SK-MEL-5 (cell line): Measurements from ENCODE around the gene ENO3. TPM values are rescaled to one million over a fixed set of nuclear protein-coding genes. Genes with fewer than 3 reads are reported as not detected.
A peak's percentile ranks its signal among the peaks of the same experiment; 100 is the strongest.

Experiments
- DNase-seq: peaks from one replicate; pipeline ENCODE4 v3.0.0-alpha.2; 2016; ENCODE audit warnings: low read depth, low spot score
- in situ Hi-C: cut with HindIII; loops from 2 replicates; pipeline ENCODE4 v1.10.0; 2016; ENCODE audit warnings: low sequenced_read_pairs, high pct_unique_total_duplicates, low pct_unique_long_range_greater_than_20kb
- total RNA-seq: library from RNA; depleted of rRNA; stranded (reverse); fragments of >200 nt; shearing (Covaris generic); gene quantifications from 2 replicates; pipeline ENCODE4 v1.2.3, GENCODE V29; 2014

The ENO3 gene
- total RNA-seq, 1 experiment from 2014 or later = 3.6 TPM

DNA sequence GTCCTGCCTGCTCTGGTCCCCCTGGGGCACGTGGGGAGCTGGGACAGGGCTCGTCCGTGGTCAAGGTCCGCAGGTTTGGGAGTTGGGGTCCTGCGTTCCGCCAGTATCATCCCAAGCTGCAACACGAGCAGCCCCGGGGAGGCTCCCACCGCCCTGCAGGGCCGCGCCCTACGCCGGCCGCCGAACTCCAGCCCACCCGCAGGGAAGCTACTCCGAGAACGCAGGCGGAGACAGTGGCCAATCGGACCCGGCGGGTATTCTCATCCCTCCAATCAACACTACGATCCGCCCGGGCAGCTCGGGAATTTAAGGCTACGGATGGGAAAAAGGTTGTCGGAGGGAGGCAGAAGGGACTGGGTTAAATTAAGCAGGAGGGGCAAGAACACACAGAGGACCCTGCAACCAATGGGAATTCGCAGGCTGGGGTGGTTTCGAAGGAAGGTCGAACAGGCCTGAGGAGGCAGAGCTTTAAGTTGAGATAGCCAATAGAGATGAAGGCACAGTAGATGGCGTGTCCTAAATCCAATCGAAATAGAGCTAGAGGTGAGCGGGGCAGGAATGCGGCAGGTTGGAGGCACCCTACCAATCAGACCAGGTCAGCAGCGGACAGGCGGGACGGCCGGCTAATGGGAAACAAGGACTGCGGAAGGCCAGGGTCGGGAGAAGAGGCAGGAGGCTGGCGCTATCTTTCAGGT lies 16.1 kb downstream of the ENO3 start:
- DNase-seq = peak; percentile 100
- in situ Hi-C loops = no loop called here

DNA sequence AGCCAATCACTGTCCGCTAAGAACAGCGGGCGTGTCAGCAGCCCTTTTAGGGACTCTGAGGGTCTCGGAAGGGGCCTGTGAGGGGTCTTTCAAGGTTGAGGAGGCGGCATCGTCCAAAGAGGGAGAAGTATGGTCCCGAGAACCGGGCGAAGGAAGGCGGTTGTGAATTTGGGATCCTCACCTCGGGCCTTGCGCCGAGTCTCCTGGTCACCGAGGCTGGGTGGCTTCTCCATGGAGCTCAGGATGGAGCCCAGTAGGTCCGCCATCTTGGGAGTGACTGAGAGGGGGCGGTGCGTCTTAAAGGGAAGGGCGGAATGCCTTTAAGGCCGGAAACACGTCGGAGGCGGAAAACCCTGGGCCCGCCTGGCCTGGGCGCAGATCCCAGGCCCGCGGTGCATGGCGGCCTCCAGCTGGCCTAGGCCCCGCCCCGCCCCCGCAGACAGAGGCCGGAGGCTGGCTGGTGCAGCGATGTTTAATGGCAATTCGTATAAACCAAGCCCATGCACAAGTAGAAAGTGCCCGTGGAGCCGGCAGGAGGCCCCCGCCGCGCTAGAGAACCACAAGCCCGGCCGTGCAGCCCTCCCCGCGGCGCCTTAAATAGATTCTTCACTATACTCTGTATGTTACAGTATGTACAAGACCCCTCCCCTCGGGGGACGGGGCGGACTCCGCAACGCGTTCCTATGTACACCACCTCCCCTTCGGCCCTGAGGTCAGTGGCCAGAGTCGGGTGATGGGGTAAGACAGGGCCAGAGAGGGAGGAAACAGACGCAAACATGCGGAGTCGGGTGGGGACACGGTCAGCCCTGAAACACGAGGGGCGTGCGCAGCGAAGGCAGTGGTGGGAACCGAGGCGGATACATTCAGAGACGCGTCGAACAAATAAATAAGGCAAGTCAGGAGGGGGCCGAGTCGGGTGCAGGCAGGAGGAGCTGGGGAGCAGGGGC lies 16.9 kb downstream of the ENO3 start, which contains the start of gene SPAG7:
Gene SPAG7 (minus strand): TSS at position 279 of the 947 bp plus-strand sequence. CDS start 13 bp downstream, at position 266.
- in situ Hi-C loops = no loop called here

DNA sequence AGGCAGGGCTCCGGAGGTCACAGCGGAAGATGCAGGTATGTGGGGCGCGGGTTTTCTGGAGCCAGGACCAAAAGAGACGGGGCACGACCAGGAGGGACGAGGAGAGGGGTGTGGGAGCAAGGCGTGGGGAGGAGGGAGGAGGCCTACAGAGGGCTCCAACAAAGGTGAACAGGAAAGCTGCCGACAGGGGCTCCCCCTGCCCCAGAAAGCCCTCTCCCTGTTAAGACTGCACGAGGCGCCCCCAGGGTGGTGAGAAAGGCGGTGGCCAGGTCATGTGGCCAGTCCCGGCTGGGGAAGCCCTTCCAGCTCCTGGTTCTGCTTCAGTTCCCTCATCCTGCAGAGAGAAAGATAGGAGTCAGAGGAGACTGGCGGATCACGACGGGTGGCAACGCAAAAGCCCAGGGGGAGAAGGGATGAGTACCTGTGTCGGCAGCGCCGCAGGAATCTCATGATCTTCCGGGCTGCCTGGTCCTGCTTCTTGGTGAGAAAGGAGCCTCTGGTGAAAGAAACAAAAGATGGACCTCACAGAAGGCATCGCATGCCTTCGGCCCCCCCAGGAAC lies 17.6 kb downstream of the ENO3 start:
- no peak for DNase-seq
- in situ Hi-C loops = no loop called here

More for the DNA sequence above, 16.9 kb downstream of the ENO3 start, which contains the start of gene SPAG7:
- DNase-seq = peak; percentile 94

DNA sequence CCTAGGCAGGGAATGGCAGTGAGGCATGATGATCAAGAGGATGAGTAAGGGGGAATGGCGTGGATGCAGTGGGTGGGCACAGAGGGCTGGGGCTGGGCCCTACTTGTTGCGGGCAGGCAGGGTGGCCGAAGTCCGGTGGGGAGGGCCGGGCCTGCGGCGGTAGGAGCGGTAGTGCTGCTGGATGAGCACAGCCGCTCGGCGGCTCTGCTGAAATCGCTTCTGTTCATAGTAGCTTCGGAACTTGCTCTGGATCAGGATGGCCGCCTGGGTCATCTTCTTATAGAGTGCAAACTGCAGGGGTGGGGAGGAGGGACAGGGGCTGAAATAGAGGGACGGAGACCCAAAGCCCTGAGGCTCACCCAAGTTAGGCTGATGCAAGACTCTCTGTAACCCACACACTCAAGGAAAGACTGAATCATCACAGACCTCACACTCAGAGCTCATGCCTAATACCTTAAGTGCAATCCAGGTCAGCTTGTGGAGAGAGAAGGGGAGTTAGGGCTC lies 18.2 kb downstream of the ENO3 start:
- in situ Hi-C loops = no loop called here
- DNase-seq = no peak

DNA sequence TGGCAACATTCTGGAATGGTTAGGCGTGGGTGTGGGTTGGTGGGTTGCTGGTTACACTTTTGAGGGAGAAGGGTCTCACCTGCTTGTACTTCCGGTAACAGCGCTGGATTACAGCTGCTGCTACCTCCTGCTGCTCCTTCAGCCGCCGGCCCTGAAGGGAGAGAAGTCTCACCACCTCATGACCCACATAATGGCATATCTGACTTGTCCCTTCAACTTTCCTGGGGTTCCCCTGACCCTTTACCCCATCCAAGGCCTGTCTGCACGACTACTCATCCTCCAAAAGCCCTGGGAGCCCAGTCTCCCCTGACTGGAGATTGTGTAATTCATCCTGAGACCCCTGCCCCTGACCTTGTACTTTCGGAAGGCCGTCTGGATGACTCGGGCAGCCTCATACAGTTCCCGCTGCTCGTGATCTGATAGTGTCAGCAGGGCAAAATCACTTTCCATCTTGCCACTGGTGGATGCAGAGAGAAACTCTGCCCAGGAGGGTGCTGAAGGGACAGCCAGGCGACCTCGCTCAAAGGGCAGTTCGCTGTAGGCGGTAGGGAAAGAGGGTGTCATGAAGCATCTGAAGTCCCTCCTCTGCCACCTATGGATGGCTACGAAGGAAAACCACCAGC lies 18.7 kb downstream of the ENO3 start:
- DNase-seq = no peak
- in situ Hi-C loops = no loop called here

DNA sequence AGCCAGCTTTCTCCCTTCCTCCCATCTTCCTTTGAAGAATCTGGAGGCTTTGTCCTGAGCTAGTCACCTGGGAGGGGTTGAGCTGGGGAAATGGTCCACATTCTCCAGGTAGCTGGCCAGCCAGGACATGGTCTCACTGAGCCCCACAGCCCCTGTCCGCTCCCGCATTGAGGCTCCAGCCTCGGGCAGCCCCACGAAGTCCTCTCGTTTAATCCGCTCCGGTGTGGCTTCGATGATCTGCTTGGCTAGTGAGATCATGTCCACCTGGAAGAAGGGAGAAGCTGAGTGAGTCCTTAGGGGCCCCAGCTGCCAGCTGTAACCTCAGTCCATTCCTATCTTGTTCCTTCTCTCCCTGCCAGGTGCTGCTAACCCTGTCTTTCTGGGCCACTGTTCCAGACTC lies 19.4 kb downstream of the ENO3 start:
- in situ Hi-C loops = no loop called here
- DNase-seq = no peak

DNA sequence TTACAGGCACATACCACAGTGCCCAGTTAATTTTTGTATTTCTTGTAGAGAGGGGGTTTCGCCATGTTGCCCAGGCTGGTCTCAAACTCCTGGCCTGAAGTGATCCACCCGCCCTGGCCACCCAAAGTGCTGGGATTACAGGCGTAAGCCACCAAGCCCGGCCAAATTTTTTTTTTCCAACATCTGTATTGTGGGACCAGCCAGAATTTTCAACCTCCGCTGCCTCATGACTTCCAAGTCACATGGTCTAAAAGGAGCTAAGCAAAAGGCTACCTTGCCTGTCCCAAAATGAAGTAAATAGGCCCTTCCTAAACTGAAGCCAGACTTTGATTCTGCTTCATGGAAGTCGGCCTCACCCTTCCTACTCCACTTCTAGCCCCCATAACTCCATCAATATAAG lies 20.9 kb downstream of the ENO3 start:
- no peak for DNase-seq
- in situ Hi-C loops = no loop called here

DNA sequence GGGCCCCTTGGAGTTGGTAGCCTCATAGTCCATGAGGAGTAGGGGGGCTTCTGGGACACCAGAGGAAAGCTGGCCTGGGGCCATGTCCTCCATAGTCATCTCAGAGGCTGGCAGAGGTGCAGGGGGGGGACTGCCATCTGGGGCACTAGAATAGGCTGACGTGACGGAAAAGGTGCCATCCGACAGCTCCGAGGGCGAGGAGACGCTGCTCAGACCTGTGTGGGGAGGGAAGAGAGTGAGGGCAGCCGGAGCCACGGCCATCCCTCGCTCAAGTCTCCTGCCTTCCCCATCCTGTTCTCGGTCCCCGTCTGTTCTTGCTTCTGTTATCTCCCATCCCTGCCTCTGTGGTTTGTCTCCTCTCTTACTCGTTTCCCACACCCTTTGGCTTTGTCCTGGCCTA lies 21.4 kb downstream of the ENO3 start:
- no peak for DNase-seq
- in situ Hi-C loops = no loop called here

DNA sequence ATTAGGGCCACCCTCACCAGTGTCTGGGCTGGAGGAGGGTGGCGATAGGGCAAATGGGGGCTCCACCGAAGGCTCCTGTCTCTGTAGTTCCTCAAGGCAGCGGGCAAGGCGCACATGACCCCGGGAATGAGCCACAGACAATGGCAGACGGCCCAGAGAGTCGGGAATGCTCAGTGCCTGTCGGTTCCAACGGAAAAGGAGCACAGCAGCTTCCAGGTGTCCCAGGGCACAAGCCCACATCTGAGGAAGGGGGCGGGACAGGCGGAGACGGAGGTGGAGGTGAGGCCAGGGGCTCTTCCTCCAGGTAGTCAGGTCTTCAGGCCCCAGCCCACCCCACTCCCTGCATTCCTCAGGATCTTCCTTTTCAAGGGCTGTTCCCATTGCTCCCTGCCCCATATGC lies 21.8 kb downstream of the ENO3 start:
- DNase-seq = no peak
- in situ Hi-C loops = no loop called here

DNA sequence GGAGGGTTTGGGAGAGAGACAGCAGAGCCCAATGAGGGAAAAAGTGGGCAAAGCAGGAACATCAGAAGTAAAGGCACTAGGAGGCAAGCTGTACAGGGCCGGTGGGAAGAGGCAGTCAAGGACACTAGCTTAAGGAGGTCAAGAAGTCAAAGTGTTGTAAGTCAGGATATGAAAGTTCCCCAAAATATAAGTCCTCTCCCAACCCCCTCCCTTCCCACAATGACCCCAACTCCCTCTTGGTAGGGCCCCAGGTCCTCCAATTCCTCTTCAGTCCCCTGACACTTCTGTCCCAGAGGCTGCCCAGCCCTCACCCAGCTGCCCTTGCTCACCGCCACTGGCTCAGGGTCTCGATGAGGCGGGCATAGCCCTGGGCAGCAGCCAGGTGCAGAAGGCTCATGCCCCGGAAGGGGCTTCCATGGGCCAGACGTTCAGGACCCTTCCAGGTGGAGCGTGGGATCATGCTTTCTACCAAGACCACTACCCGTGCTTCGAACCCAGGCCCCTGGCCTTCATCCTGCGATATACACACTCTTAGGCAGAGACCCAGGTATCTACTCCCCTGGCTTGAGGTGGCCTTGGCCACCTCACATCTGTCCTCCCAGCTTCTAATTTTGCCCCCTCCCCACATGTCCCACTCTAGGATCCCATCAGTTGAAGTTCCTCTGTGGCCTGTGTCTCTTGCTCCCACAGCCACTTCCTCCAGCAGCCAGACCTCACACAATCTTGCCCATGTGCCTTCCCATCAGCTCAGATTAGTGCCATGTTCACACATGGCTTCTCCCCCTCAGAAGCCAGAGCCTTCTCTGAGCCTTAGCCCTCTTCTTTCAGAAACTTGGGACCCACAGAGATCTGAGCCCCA lies 22.6 kb downstream of the ENO3 start:
- DNase-seq = no peak
- in situ Hi-C loops = no loop called here

DNA sequence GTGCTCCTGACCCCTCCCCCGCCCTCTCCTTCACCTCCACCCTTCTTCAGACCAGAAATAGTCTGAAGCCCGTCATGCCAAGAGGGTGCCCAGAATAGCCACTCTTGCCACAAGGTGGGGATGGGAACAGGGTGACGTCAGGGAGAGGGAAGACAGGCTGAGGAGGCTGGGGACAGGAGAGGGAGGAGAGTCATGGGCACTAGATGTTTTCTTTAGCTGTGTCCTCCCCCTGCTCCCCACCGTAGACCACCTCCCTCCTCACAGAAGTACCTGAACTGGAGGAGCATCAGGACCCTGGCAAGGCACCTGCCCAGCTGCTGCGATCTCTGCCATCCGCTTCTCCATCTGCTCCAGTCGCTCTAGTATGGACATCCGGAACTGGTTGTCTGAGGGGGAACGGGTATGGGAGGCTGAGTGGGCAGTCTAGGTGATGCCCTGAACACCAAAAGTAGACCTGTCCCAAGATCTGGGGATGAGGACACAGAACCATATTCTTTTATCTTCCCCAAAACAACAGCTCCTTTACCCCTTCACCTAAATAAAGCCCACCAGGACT lies 23.3 kb downstream of the ENO3 start:
- no peak for DNase-seq
- in situ Hi-C loops = no loop called here

DNA sequence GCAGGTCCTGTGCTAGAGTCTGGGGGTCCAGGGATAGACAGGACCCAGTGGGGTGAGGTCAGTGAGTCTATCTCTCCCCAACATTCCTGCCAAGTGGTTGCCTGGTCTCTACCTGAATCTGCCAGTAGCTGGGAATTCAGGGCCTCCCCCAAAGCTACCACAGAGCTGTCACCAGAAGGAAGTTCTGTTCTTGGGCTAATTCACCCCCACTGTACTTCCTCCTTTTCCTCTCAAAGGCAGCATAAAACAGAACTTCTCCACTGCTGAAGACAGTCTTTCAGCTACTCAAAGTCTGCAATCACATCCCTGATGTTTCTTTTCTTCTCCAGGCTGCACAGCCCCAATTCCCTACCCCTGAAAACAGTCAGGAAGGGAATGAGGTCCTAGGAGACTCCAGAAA lies 27.8 kb downstream of the ENO3 start:
- no peak for DNase-seq
- in situ Hi-C loops = no loop called here

DNA sequence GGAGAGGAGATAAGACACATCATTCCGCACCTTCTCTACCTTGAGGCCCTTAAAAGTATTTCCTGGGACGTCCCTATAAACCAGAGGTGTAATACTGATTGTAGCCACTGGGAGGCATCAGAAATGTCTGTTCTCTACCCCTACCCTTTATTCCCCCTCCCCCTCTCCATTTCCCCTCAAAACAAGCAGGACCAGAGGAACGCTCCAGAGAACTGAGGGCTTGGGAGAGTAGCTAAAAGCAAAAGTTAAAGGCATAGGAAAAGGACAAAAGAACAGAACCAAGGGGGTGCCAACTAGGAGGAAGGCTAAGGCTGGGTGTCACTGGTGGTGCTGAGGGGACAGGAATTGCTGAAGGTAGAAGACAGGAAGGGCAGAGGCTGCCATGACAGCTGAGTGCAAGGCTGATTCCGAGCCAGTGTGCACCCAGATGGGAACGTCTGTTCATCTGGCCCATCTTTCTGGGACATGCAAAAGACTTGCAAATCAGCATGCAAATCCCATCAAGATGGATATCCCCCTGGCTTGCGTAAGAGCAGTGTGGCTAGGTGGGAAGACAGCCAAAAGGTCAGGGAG lies 29.8 kb downstream of the ENO3 start:
- in situ Hi-C loops = no loop called here
- peak; percentile 81 for DNase-seq

DNA sequence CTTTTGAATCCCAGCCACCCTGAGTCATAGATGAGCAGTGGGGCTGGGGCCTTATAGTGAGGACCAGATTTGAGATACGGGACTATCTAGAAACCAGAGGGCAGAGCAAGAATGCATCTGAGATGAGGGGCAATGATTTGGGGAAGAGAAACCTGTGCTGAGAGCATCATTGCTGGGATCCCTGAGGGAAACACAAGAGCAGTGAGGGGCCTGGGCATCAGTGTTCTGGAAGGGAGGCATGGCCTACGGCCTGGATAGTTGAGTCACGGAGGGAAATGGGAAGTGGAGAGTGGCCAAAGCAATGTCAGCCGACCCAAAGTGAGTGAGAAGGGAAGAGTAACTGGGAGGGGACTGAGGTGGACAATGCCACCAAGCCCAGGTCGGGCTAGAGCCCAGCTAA lies 31.4 kb downstream of the ENO3 start:
- in situ Hi-C loops = no loop called here
- no peak for DNase-seq

DNA sequence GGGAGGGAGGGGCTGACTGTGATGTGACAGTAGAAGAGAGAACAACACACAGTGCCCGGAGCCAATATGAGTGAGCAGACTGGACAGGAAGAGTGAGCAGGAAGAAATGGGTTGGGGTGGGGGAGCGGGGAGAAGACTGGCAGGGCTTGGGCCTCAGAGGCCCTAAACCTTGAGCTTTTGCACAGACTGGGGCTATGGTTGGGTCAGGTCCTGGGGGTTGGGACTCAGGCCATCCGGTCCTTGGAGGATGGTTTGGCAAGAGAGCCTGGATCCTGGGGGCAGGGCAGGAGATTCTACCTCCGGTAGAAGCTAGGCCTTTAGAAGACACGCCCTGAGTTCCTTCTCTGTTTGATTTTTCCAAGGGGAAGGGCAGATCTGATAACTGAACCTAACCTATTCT lies 35.5 kb downstream of the ENO3 start:
- in situ Hi-C loops = no loop called here
- DNase-seq = no peak

DNA sequence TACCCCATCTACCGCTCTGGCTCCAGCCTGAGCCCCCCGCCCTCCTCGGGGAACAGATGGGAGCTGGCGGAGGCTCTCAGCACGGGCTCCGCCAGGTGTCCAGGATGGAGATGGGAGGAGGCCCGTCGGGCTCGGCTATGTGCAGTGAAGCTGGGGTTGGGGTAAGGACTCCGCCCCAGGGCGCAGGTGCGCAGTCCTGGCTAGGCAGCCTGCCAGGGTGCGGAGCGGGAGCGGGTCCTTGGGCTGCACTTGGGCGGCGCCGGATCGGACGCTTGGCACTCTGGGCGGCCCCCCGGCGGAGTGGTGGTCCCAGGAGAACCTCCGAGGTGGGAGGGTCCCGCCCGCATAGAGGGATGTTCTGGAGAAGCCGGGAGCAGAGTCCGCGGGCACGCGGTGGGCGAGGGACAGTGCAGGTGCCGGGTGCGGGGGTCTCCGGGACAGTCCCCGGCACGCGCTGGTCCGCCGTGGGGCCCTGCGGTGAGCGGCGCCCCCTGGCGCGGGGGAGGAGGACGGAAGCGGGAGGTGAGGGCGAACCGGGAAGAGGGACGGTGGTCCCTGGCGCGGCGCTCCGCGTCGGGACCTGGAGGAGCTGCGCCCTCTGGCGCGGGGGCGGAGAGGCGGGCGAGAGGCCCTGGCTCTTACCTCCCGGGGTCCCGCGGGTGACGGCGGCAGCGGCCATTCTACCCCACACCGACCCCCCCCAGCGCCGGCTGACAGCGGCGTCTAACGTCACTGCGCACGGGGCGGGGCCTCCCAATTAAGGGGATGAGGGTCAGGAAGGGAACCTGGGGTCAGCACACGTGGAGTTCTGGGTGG lies 36.2 kb downstream of the ENO3 start, which contains the start of gene CAMTA2:
Gene CAMTA2 (minus strand): TSS at position 725 of the 816 bp plus-strand sequence. CDS start 1,453 bp downstream, outside the sequence.
- DNase-seq = peak; percentile 75
- in situ Hi-C loops = no loop called here
